GM21529 (cell line): Measurements from ENCODE around the gene PDE7B.
"Not testable (repeated sequence)": the region's sequence is repeated elsewhere in the genome, so short reads cannot be mapped to it uniquely, and the experiment has no call there.

Source experiments
- ATAC-seq: cut with Tn5 transposase; IDR thresholded peaks from one replicate; pipeline ENCODE4 v1.9.1; 2021; ENCODE audit not compliant: unreplicated experiment

PDE7B gene

GRCh38 chr6:136094812-136095211 is 243.3 kb downstream of the PDE7B start:
- ATAC-seq: no peak

- ATAC-seq: no peak
These were observed 244.5 kb downstream of the PDE7B start for GRCh38 chr6:136095986-136096385.

- ATAC-seq: no peak
These were observed 251.6 kb downstream of the PDE7B start for GRCh38 chr6:136102991-136103688.

GRCh38 chr6:136103763-136104311 is 252.3 kb downstream of the PDE7B start:
- no peak for ATAC-seq

GRCh38 chr6:136104556-136104955 is 253.1 kb downstream of the PDE7B start:
- no peak for ATAC-seq

GRCh38 chr6:136105797-136106196 is 254.3 kb downstream of the PDE7B start:
- ATAC-seq: not testable (repeated sequence)

- ATAC-seq: no peak
These were observed 257.0 kb downstream of the PDE7B start for GRCh38 chr6:136108361-136108945.

- ATAC-seq: no peak
These were observed 260.3 kb downstream of the PDE7B start for GRCh38 chr6:136111831-136112230.

GRCh38 chr6:136112262-136112661 is 260.8 kb downstream of the PDE7B start:
- ATAC-seq: no peak

GRCh38 chr6:136113736-136114173 is 262.3 kb downstream of the PDE7B start:
- no peak for ATAC-seq

- no peak for ATAC-seq
These were observed 263.2 kb downstream of the PDE7B start for GRCh38 chr6:136114661-136115060.

- no peak for ATAC-seq
These were observed 264.4 kb downstream of the PDE7B start for GRCh38 chr6:136115941-136116340.

- ATAC-seq: no peak
These were observed 265.6 kb downstream of the PDE7B start for GRCh38 chr6:136117081-136117480.

GRCh38 chr6:136118787-136119186 is 267.3 kb downstream of the PDE7B start:
- no peak for ATAC-seq

- ATAC-seq: no peak
These were observed 272.0 kb downstream of the PDE7B start for GRCh38 chr6:136123468-136123867.

- ATAC-seq: no peak
These were observed 274.1 kb downstream of the PDE7B start for GRCh38 chr6:136125585-136125984.

GRCh38 chr6:136127873-136128272 is 276.4 kb downstream of the PDE7B start:
- ATAC-seq: no peak

GRCh38 chr6:136129365-136129764 is 277.9 kb downstream of the PDE7B start:
- ATAC-seq: no peak

GRCh38 chr6:136134268-136134667 is 282.8 kb downstream of the PDE7B start:
- ATAC-seq: no peak

- ATAC-seq: no peak
These were observed 283.2 kb downstream of the PDE7B start for GRCh38 chr6:136134751-136135150.

GRCh38 chr6:136136274-136136673 is 284.8 kb downstream of the PDE7B start:
- ATAC-seq: no peak

- ATAC-seq: no peak
These were observed 285.6 kb downstream of the PDE7B start for GRCh38 chr6:136137008-136137692.
